GM21528 (cell line): ENCODE measurements around the gene OPTC.

ENCODE experiments used
- ATAC-seq: cut with Tn5 transposase; IDR thresholded peaks from one replicate; pipeline ENCODE4 v1.9.1; 2021; ENCODE audit warnings: mild to moderate bottlenecking, moderate library complexity; ENCODE audit not compliant: unreplicated experiment, low FRiP score

The OPTC gene

DNA sequence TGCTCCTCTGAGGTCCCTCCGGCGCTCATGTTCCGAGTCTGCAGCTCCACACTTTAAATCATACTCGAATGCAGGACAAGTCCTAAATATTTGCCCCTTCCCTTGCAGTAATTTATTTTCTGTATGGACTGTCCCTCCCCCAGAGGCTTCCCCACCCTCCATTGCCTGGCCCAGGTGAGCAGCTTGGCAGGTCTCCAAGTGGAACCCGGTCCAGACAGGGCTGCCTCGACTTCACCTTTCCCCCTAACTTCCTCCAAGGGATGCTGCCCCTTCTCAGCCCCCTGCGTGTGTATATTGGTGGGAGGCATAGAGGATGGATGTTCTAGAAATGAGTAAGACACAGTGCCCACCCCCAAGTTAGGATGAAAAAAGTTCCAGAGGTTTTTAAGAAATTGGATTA, 5.4 kb upstream of the OPTC start:
- no peak for ATAC-seq

DNA sequence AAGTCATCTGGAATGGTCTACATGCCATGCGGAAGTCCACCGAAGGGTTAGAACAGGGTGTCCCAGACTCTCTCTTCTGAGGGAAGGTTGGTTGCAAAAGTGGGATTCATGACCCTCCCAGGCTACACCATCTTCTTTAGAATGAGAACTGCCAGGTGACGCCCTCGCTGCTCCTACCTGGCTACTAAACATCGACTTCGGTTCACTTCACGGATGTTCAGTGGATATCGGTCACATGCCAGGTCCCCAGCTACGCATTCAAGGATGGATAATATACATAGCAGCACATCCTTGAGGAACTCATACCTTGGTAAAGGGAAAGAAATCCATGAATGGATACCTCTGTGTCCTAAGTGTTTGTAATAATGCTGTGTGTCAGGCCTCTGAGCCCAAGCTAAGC, 3.3 kb upstream of the OPTC start:
- ATAC-seq = no peak

DNA sequence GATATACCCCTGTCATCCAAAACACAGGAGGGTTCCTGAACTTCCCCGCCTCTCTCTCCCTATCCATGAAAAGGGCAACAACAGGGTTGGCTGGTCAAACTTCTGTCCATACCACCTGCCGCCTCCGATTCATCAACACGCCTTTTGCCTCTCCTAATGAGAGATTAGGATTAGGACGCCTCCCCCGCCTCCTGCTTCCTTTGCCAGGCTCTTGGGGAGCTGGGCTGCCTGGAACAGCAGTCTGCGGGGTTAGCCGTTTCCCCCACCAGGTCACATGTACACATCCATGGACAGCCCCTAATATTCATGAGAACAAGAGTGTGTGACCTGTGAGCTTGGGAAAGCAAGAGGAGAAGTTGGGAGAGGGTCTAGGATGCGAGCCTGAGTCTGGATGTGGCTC, 2.3 kb upstream of the OPTC start:
- ATAC-seq = no peak

DNA sequence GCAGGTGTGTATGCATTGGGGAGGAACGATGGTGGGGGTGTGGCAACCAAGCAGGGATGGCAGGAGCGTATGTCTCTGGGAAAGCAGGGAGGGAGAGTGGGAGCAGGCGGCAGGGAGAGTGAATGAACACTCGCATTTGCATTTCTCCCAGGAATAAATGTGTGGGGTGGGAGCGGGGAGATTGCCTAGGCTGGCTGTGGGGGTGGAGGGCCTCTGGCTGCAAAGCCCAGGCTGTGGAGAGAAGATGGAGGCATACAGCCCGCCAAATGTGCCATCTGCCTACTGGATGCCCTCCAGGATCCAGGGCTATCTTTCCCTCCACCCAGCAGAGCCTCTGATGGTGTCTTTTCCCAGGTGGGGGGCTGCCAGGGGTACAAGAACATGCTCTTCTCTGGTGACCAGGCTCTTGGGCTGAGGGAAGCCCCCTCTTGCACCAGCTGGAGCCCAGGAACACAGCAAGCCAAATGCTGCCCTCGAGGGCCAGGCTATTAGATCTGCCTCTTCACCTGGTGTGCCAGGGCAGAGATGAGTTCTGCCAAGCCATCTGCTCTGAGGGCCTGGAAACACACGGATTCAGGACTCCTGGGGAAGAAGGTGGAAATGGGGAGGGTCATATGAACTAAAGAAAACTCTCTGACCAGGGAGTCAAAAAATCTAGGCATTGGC, 1.7 kb upstream of the OPTC start:
- ATAC-seq = no peak

DNA sequence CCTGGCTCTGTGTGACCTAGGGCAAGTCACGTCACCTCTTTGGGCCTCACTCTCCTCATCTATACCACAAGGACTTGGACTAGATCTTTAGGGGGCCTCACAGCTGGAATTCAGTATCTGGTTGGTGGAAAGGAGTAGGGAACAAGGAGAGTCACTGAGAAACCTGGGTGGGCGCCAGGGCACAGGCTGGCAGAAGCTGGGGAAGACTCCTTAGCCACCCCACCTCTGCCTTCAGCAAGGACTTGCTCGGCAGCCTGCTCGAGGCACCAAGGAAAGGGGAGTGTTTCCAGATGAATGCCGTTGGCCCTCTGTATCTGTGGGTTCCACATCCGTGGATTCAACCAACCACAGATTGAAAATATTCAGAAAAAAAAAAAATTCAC, 1.2 kb upstream of the OPTC start:
- no peak for ATAC-seq

DNA sequence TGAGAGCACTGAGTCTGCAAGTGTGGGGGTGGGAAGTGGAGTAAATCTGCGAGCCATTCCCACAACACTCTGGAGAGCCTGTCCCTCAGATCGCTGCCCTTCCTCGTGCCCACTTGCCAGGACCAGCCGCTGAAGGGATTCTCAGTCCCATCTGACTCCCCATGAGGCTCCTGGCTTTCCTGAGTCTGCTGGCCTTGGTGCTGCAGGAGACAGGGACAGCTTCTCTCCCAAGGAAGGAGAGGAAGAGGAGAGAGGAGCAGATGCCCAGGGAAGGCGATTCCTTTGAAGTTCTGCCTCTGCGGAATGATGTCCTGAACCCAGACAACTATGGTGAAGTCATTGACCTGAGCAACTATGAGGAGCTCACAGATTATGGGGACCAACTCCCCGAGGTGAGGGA, 1.9 kb downstream of the OPTC start:
- ATAC-seq = no peak

DNA sequence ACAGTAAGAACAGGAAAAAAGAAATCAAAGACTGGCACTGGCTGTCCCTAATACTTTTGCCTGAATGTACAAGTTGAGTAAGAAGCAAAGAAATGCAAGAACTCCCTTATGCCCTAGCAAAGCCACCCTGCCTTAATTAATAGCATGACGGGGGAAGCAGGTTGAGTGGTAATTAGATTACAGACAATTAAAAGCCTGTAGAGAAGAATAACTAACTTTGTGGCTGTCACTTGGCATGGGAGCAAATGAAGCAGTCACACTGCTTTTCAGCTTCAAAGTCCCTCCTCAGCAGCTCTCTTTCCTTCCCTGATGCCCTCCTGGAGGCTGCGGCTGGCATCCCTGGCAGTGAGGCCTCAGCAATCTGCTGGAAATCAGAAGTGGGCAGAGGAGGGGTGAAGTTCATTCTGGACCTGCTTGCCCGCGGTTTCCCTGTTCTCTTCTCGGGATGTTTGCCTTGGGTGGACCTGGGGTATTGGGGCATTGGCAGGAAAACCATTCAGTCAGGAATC, 3.4 kb downstream of the OPTC start:
- ATAC-seq = no peak

DNA sequence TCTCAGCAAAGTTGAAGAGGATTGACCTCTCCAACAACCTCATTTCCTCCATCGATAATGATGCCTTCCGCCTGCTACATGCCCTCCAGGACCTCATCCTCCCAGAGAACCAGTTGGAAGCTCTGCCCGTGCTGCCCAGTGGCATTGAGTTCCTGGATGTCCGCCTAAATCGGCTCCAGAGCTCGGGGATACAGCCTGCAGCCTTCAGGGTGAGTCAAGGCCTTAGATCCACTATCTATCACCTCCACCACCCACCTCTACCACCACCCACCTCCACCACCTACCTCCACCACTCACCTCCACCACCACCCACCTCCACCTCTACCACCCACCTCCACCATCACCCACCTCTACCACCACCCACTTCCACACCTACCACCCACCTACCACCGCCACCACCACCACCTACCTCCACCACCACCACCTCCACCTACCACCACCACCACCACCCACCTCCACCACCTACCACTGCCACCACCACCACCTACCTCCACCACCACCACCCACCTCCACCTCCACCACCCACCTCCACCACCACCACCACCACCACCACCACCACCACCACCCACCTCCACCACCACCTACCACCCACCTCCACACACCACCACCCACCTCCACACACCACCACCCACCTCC, 5.8 kb downstream of the OPTC start:
- no peak for ATAC-seq

DNA sequence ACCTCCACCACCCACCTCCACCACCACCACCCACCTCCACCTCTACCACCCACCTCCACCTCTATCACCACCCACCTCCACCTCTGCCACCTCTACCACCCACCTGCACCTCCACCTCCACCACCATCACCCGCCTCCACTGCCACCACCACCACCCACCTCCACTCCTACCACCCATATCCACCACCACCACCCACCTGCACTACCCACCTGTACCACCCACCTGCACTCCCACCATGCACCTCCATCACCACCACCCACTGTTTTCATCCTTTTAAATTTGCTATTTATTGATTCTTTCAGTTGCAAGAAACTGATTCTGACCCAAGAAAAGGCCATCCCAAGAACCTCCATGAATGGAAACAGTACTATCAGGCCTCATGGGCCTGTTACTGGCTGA, 6.3 kb downstream of the OPTC start:
- ATAC-seq = no peak

DNA sequence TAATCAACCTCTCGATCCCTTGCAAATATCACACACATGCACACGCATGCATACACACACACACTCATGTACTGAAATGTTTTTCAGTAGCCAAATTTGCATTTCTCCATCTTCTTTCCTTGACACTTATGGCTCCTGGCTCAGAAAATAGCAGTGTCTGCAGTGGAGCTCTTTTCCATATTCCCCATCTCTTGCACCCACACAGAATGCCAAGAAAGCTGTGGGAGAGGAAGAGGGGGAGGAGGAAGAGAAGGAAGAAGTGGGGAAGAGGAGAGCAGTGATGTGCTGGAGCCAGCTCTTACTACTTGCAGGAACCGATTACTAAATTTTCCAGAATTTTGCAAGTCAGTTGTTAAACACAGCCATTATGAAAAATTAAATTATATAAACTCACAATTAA, 9.9 kb downstream of the OPTC start:
- ATAC-seq = no peak

DNA sequence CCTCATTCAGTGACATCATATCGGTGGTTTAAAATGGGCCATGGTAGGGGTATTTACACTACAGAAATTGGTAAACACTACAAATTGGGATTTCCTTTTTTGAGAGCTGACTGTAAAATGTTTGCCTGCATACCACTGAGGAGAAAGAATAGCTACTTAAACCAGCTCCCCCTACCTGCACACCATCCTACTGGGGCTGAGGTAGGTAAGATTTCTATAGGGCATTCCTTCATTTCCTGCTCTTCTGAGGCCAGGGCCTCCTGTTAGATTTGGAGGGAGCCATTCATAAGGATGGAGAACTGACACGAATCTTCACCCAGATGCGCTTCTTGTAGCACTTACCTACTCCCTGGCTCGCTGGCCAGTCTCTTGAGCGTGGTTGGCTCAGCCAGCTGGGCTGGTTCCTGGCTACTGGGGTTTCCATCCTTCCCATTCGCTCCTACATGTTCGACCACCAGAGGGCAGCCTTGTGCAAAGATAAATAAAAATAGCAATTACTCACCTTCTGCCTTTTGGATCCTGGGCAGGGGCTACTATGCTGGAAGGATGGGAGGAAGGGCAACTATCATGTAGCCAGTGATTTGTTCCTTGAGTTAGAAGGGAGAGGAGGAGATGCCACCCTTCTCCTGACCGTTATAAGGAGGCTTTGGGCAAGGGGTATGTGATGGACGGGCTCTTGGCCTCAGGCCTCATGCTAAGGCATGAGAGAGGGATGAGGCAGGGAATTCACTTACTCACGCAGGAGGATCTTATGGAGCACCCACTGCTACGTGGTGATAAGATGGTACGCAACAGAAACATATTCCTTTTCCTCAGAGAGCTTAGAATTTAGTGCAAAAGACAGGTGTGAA, 10.7 kb downstream of the OPTC start:
- no peak for ATAC-seq

DNA sequence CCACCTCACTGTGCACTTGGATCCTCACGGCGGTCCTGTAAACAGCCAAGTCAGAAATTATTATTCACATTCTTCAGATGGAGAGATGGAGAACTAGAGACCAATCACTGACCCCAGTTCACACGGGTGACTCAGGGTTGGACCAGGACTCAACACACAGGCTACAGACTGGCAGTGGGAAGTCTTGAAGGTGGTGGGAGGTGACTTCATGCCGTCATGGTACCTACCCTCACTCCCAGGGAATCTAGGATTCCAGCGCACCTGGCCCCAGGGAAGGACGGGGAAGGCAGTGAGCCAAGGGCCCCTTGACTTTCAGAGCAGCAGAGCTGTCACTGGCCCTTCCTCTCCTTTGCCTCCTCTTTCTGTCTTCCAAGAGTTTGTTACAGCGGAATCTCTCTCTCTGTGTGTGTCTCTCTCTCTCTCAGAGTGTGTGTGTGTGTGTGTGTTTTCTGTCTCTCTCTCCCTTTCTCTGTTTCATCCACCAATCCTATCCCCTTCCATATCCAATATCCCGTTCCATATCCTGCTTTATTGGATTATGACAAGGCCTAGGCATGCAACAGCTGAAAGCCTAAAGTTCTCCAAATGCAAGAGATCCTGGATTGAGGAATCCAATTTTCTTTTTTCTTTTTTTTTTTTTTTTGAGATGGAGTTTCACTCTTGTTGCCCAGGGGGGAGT, 11.7 kb downstream of the OPTC start:
- no peak for ATAC-seq

DNA sequence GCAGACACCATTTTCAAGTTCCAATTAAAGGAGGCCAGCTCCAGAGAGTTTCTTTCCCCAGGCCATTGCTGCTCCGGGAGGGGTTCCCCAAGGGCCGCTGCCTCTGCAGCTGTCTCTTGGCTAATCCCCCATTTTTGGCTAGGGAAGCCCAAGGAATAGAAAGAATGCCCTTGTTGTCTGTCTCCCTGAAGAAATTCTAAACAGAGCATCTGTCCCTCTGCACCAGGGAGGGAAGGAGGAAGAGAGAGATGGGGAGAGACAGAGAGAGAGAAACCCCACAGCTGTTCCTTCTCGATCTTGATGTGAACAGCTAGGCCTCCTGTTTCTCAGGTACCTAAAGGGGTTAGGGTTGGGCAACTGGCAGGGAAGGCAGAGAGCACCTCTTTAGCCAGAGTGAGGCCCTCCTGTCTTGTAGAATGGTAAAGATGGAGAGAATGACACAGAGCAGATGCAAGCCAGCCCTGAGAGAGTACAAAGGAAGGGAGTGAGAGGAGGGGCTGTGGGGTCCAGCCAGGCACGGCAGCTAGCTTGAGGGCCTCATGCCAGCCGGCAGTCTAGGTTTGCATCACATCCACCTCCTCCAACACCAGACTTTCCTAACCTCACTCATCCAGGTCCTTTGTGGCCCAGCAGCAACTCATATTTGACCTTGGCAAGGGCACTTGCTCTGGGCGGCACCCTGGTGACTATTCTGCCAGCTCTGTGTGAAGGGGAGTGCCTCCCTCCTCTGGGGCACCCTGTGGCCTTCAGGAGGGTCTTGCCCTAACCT, 13.1 kb downstream of the OPTC start:
- ATAC-seq = no peak

DNA sequence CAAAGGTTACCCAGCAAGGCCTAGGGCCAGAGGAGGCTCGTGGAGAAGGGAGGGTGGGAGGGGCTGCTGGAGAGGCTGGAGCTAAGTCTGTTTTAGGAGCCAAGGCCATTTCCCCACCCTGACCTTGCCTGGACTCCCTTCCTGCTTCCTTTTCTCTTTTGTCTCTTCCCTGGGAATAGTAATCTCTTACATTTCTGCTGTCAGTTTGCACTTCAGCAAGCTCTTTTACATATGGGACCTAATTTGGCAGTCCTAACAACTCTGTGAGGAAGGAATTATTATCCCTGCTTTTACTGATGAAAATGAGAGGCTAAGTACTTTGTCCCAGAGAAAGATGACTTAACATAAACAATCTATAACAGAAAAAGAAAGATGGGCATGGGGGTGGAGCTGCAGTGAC, 13.8 kb downstream of the OPTC start:
- ATAC-seq = no peak

DNA sequence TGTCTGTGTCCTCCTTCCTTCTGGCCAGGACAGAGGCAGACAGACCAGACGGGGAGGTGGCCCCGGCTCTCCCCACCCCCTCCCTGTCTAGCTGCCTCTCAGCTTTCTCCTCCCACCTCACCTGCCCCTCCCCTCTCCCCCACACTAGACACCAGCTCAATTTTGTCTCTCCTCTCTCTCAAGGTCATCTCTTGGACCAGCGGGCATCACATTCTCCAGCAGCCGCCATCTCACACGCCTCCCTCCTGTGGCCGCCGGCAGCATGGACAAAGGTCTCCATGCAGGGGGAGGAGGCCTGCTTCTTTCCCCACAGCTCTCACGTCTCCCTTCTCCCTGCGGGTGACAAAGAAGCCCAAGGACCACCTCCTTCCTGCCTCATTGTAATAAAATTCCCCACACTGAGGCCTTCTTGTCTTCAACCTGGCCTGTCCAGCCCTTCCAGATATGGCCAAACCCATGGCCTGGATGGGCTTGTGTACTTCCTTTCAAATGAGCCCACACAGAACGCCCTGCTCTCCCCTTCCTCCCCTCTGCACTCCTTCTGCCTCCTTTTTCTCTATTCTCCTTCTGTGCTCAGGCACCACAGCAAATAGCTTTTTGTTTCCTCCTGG, 14.6 kb downstream of the OPTC start:
- ATAC-seq = no peak

DNA sequence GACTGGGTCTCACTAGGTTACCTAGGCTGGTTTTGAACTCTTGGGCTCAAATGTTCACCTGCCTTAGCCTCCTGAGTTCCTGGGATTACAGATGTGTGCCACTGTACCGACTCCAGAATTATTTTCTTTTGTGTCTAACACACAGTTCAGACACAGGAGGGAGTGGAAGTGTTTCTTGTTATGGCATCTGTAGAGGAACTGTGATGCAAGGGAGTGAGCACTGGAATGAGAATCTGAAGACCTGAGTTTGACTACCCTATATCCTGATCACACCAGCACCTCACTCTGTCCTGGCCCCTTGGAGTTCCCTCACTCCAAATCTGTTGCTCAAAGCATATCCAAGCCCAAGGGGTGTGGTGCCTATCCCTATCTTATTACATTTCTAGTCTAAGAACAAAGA, 15.2 kb downstream of the OPTC start:
- ATAC-seq = no peak

DNA sequence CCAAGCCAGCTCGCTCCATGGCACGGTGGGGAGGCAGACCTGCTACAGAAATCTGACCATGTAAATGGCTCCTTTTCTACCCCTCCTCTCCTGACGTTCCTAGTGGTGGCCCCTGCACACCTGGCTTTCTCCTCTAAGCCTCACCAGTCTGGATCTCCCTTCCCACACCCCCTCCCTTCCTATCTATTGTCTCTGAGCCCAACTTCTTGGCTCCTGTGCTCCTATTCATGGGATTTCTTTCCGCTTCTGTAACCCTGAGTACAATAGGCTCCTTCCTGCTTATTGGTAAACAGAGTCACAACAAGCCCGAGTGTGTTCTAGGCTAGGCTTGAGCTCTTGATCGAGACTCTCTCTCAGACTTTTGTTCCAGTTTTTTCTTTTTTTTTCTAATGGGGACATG, 17.6 kb downstream of the OPTC start:
- ATAC-seq = no peak

DNA sequence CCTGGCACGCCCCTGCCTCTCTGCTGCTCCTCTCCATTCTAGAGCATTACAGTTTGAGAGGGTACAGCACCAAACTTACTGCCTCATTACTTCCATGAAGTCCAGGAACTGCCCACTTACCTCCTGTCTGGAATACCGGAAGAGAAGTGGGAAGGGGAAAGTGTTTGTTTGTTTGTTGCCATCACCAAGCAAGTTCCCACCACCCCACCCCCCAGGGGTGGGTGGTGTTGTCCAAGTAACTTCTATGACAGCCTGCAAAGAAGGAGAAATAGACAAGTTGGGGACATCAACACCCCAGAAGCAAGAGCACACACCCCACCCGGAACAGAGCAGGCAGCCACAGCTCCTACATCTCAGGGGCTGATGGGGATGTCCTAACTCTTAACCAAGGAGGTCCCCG, 18.0 kb downstream of the OPTC start:
- ATAC-seq = no peak

DNA sequence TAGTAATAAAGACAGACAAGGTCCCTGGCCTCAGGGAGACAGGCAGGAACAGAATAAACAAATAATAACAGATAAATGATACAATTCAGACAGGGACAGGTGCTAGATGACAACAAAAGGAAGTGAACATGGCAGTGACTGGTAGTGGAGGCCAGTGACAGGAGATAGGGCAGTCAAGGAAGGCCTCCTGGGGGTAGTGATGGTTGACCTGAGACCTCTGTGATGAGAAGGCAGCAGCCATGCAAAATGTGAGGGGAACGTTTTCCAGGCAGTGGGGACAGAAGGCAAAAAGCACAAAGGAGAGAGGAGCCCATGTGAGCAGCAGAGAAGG, 18.5 kb downstream of the OPTC start:
- ATAC-seq = no peak
